ENCODE results near the gene CDH23.

Gene CDH23

GRCh38 chr10:71493741-71494140 lies 97.0 kb downstream of the CDH23 start:
- ChIA-PET CTCF (no interaction called here), POLR2A (no interaction called here)
- DNase-seq (ENCODE audit: low read depth, low spot score), result no peak
- no peak overlapping the region for H3K4me3 ChIP-seq (ENCODE audit: low read depth, low read length)
- TF ChIP-seq CTCF (IDR thresholded peaks at IDR 0.05; ENCODE audit: insufficient read depth, low read length, missing control alignments), result no peak

GRCh38 chr10:71494476-71494875 lies 97.8 kb downstream of the CDH23 start:
- ChIA-PET POLR2A (no interaction called here), CTCF (no interaction called here)
- H3K4me3 ChIP-seq (ENCODE audit: low read depth, low read length), result no peak overlapping the region
- DNase-seq (ENCODE audit: low read depth, low spot score), result no peak
- TF ChIP-seq CTCF (IDR thresholded peaks at IDR 0.05; ENCODE audit: insufficient read depth, low read length, missing control alignments), result no peak

GRCh38 chr10:71494980-71495381 lies 98.3 kb downstream of the CDH23 start:
- ChIA-PET CTCF (no interaction called here), POLR2A (no interaction called here)
- no peak for TF ChIP-seq CTCF (IDR thresholded peaks at IDR 0.05; ENCODE audit: insufficient read depth, low read length, missing control alignments)
- DNase-seq (ENCODE audit: low read depth, low spot score), result no peak
- H3K4me3 ChIP-seq (ENCODE audit: low read depth, low read length), result no peak overlapping the region

- no peak for DNase-seq (ENCODE audit: low read depth, low spot score)
- no peak overlapping the region for H3K4me3 ChIP-seq (ENCODE audit: low read depth, low read length)
- no peak for TF ChIP-seq CTCF (IDR thresholded peaks at IDR 0.05; ENCODE audit: insufficient read depth, low read length, missing control alignments)
- CTCF ChIA-PET, result no interaction called here
- POLR2A ChIA-PET, result no interaction called here
These were observed 100.4 kb downstream of the CDH23 start for GRCh38 chr10:71496927-71497762.

GRCh38 chr10:71497763-71498326 lies 101.1 kb downstream of the CDH23 start:
- CTCF ChIA-PET, result no interaction called here
- TF ChIP-seq CTCF (IDR thresholded peaks at IDR 0.05; ENCODE audit: insufficient read depth, low read length, missing control alignments), result no peak
- H3K4me3 ChIP-seq (ENCODE audit: low read depth, low read length), result no peak overlapping the region
- POLR2A ChIA-PET, result no interaction called here
- no peak for DNase-seq (ENCODE audit: low read depth, low spot score)

GRCh38 chr10:71501402-71501801 lies 104.7 kb downstream of the CDH23 start:
- TF ChIP-seq CTCF (IDR thresholded peaks at IDR 0.05; ENCODE audit: insufficient read depth, low read length, missing control alignments), result no peak
- ChIA-PET POLR2A (no interaction called here), CTCF (interaction anchor here (1.2 kb wide), 1 partner anchor 10 kb away, joined by 3 read pairs; no protein-coding TSS in a partner anchor)
- no peak for DNase-seq (ENCODE audit: low read depth, low spot score)
- no peak overlapping the region for H3K4me3 ChIP-seq (ENCODE audit: low read depth, low read length)
